MM.1S (cell line): Measurements from ENCODE around the gene SDK1.

ENCODE experiments used
- DNase-seq: peaks from one replicate; pipeline ENCODE4 v3.0.0-alpha.2; 2015
- H2AFZ ChIP-seq: fragments of 300-600 bp; sonication (generic); 2 replicates; pipeline ENCODE4 v1.6.0; 2016; ENCODE audit warnings: antibody characterized with exemption, low read length
- H3F3A ChIP-seq: fragments of 300-600 bp; sonication (generic); 2 replicates; pipeline ENCODE4 v1.6.1; 2016; ENCODE audit warnings: mild to moderate bottlenecking, antibody characterized with exemption, low read length, moderate library complexity, mixed read lengths; ENCODE audit not compliant: insufficient read depth
- H3K27ac ChIP-seq: fragments of 300-600 bp; sonication (generic); 2 replicates; pipeline ENCODE4 v1.5.1; 2016; ENCODE audit warnings: mild to moderate bottlenecking, low read length
- H3K27me3 ChIP-seq: fragments of 300-600 bp; sonication (generic); replicated peaks from 2 replicates; pipeline ENCODE4 v1.6.0; 2016; ENCODE audit warnings: low read length; ENCODE audit not compliant: insufficient read depth
- H3K36me3 ChIP-seq: fragments of 300-600 bp; sonication (generic); replicated peaks from 2 replicates; pipeline ENCODE4 v1.6.1; 2016; ENCODE audit warnings: mild to moderate bottlenecking, low read length, mixed read lengths; ENCODE audit not compliant: insufficient read depth
- H3K4me1 ChIP-seq: fragments of 300-600 bp; sonication (generic); 2 replicates; pipeline ENCODE4 v1.6.1; 2016; ENCODE audit warnings: low read length, mixed read lengths
- H3K4me2 ChIP-seq: fragments of 300-600 bp; sonication (generic); 2 replicates; pipeline ENCODE4 v1.6.0; 2016; ENCODE audit warnings: low read depth, low read length
- H3K4me3 ChIP-seq: fragments of 300-600 bp; sonication (generic); 2 replicates; pipeline ENCODE4 v1.5.1; 2016; ENCODE audit warnings: low read length, mixed read lengths
- H3K79me2 ChIP-seq: fragments of 300-600 bp; sonication (generic); 2 replicates; pipeline ENCODE4 v1.6.1; 2016; ENCODE audit warnings: mixed run types, low read length, mixed read lengths
- H3K9ac ChIP-seq: fragments of 300-600 bp; sonication (generic); 2 replicates; pipeline ENCODE4 v1.6.1; 2016; ENCODE audit warnings: low read length, mixed read lengths
- H3K9me2 ChIP-seq: fragments of 300-600 bp; sonication (generic); replicated peaks from 2 replicates; pipeline ENCODE4 v1.6.1; 2016; ENCODE audit warnings: mild to moderate bottlenecking, low read length, mixed read lengths; ENCODE audit not compliant: insufficient read depth
- H3K9me3 ChIP-seq: fragments of 300-600 bp; sonication (generic); replicated peaks from 2 replicates; pipeline ENCODE4 v1.6.1; 2016; ENCODE audit warnings: mild to moderate bottlenecking, low read length, mixed read lengths; ENCODE audit not compliant: insufficient read depth
- H4K20me1 ChIP-seq: fragments of 300-600 bp; sonication (generic); 2 replicates; pipeline ENCODE4 v1.6.1; 2016; ENCODE audit warnings: mild to moderate bottlenecking, low read length, moderate library complexity, mixed read lengths; ENCODE audit not compliant: insufficient read depth
- CTCF ChIP-seq: fragments of 300-600 bp; sonication (generic); IDR thresholded peaks from 2 replicates; pipeline ENCODE4 v1.5.1; 2016; ENCODE audit warnings: antibody characterized with exemption, low read length, mixed read lengths
- EZH2 ChIP-seq: fragments of 300-600 bp; sonication (generic); optimal IDR thresholded peaks from 2 replicates; pipeline ENCODE3; 2017; ENCODE audit warnings: low read depth, mild to moderate bottlenecking, antibody characterized with exemption, low read length, mixed read lengths
- EZH2phosphoT487 ChIP-seq: fragments of 300-600 bp; sonication (generic); IDR thresholded peaks from 2 replicates; pipeline ENCODE4 v1.6.1; 2018; ENCODE audit warnings: antibody characterized with exemption, low read length

Gene SDK1

GRCh38 chr7:4265066-4265465 lies 964.0 kb downstream of the SDK1 start:
- Histone ChIP-seq H2AFZ (no peak overlapping the region), H3K9me3 (no peaks in the 10 kb centered on the region), H3K27me3 (no peaks in the 10 kb centered on the region), H3F3A (no peaks in the 10 kb centered on the region), H3K9ac (no peak overlapping the region), H4K20me1 (no peaks in the 10 kb centered on the region), H3K36me3 (no peaks in the 10 kb centered on the region), H3K9me2 (no peaks in the 10 kb centered on the region), H3K27ac (no peak overlapping the region), H3K79me2 (no peaks in the 10 kb centered on the region), H3K4me2 (no peak overlapping the region), H3K4me3 (no peak overlapping the region), H3K4me1 (no peaks in the 10 kb centered on the region)
- no peak for DNase-seq
- TF ChIP-seq EZH2phosphoT487 (no peak), EZH2 (no peak), CTCF (no peak)

DNA sequence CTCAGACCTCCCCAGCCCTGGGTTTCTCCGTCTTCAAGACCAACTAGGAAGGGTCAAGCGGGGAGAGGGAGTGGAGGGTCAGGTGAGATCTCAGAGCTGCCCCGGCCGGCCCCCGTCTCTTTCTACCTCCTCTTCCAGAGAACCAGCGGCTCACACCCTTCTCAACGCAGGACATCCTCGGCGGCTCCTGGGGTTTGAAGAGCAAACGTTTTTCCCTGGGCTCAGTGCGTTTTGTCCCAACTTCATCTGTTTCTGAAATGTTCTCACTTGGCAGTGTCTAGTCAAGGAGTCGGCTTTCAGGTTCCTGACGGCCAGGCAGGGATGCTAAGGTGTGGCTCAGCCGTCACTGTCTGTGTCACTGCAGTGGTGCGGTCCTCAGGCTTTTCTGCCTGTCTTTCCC lies 964.6 kb downstream of the SDK1 start:
- Histone ChIP-seq H3K4me2 (no peak overlapping the region), H4K20me1 (no peaks in the 10 kb centered on the region), H3K9me3 (no peaks in the 10 kb centered on the region), H3K79me2 (no peaks in the 10 kb centered on the region), H3K9me2 (no peaks in the 10 kb centered on the region), H3K4me3 (no peak overlapping the region), H3K27me3 (no peaks in the 10 kb centered on the region), H3F3A (no peaks in the 10 kb centered on the region), H3K36me3 (no peaks in the 10 kb centered on the region), H3K27ac (no peak overlapping the region), H3K9ac (no peak overlapping the region), H2AFZ (no peak overlapping the region), H3K4me1 (no peaks in the 10 kb centered on the region)
- TF ChIP-seq EZH2, result no peak
- no peak for TF ChIP-seq EZH2phosphoT487
- no peak for TF ChIP-seq CTCF
- no peak for DNase-seq

GRCh38 chr7:4266270-4267040 lies 965.4 kb downstream of the SDK1 start:
- TF ChIP-seq EZH2, result no peak
- Histone ChIP-seq H3K9me2 (no peaks in the 10 kb centered on the region), H3F3A (no peaks in the 10 kb centered on the region), H3K9ac (no peak overlapping the region), H3K4me2 (no peak overlapping the region), H3K9me3 (no peaks in the 10 kb centered on the region), H3K4me3 (no peak overlapping the region), H3K27ac (no peak overlapping the region), H3K79me2 (no peaks in the 10 kb centered on the region), H3K4me1 (no peaks in the 10 kb centered on the region), H2AFZ (no peak overlapping the region), H3K27me3 (no peaks in the 10 kb centered on the region), H3K36me3 (no peaks in the 10 kb centered on the region), H4K20me1 (no peaks in the 10 kb centered on the region)
- no peak for DNase-seq

DNA sequence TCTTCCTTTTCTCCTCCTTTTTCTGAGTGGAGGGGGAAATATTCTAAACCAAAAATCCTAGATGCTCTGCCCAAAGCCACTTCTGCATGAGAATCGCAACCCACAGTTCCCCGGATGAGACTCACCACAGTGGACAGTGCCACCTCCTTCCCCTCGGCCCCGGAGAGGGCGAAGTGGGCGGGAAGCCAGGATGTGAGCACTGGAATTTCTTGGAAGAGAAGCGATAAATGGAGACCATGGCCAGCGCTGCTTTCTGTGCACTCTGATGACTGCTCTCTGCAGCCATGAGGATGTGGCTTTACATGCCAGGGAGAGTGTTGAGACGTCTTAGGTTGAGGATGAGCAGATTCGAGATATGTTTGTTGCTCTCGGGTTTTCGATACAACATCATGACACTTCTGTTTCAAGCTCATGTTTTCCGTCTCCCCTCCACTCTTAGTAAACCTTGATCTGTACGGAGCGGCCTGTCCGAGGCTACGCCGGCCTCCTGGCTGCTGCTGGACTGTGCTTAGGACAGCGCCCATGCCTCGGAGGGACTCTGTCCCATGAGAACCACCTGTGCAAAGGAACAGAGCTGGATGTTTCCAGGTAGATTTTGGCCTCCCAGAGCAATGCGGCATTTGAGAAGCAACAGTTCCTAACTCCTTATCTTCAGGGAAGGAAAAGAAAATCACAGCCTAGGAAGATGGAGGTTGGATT lies 966.4 kb downstream of the SDK1 start:
- Histone ChIP-seq H3K79me2 (no peaks in the 10 kb centered on the region), H3K27me3 (no peaks in the 10 kb centered on the region)

More for the DNA sequence above, 966.4 kb downstream of the SDK1 start:
- Histone ChIP-seq H3K4me1 (no peaks in the 10 kb centered on the region), H3K4me2 (no peak overlapping the region), H4K20me1 (no peaks in the 10 kb centered on the region), H3K4me3 (no peak overlapping the region), H2AFZ (no peak overlapping the region), H3K9me3 (no peaks in the 10 kb centered on the region), H3K36me3 (no peaks in the 10 kb centered on the region), H3K9ac (no peak overlapping the region), H3F3A (no peaks in the 10 kb centered on the region), H3K27ac (no peak overlapping the region), H3K9me2 (no peaks in the 10 kb centered on the region)
- no peak for DNase-seq
- no peak for TF ChIP-seq CTCF
- TF ChIP-seq EZH2, result no peak
- no peak for TF ChIP-seq EZH2phosphoT487
